ENCODE results near the gene ZFR2.
A peak's percentile ranks its signal among the peaks of the same experiment; 100 is the strongest.

ZFR2 gene

DNA sequence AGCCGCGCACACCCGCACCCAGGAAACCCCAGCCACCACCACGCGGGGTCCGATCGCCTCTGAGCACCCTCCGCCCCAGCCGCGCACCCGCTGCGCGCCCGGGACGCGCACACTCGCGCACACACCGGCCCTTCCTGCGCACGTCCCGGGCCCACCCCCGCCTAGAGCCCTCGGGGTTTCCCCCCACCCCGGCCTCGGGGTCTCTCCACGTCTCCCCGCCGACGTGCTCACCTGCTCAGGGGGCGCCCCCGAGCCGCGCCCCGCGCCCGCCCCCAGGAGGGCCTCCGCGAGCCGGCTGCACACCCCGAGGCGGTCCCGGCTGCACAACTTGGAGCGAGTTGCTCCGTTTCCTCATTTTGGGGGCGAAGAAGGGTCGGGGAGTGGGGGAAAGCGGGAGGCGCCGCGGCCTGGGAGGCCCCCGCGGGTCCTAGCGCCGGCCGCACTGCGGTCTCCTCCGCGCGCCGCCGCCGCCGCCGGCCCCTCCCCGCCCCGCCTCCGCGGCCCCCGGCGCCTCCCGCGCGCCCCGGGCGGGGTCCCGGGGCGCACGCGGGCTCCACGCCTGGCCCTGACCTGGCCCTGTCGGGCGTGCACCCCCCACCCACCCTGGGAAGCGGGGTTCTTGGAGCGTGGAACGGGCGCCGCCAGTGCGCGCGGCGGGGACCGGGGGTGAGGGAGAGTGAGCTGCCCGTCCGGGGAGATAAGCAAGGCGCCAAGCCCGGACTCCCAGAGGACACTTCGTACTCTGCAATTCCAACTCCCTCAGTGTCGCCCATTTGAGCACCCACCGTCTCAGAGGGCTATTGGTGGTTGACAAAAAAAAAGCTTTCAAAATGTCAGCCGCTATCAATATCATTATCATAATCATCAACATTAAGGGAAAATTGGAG lies 82.7 kb downstream of the ZFR2 start, which contains the start of gene MATK:
Gene MATK, minus strand, starts transcription at position 444 of the 887 bp plus-strand sequence. CDS start 1,246 bp downstream, outside the sequence.
- peak in 1 of 2 donors; percentile 39 for DNase-seq

DNA sequence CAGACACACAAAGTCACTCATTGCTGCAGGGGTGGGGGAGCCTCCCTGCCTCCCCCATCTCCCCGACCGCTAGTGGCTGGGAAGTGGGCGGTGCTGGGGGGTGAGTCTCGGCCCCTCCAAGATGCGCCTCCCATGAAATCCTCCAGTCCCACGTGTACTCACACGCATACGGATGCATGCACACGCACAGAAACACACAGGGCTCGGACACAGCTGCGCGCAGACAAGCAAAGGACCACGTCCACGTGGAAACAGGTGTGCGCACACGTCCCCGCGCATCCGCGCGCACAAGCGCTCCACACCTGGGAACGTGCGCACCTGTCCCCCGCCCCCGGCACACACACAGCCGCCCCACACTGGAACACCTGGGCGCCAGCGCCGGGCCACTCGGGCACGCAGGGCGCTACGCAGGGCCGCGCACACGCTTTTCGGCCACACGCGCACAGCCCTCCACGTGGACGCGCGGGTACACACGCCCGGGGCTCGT lies 83.3 kb downstream of the ZFR2 start:
- DNase-seq, result peak in 1 of 2 donors; percentile 15

DNA sequence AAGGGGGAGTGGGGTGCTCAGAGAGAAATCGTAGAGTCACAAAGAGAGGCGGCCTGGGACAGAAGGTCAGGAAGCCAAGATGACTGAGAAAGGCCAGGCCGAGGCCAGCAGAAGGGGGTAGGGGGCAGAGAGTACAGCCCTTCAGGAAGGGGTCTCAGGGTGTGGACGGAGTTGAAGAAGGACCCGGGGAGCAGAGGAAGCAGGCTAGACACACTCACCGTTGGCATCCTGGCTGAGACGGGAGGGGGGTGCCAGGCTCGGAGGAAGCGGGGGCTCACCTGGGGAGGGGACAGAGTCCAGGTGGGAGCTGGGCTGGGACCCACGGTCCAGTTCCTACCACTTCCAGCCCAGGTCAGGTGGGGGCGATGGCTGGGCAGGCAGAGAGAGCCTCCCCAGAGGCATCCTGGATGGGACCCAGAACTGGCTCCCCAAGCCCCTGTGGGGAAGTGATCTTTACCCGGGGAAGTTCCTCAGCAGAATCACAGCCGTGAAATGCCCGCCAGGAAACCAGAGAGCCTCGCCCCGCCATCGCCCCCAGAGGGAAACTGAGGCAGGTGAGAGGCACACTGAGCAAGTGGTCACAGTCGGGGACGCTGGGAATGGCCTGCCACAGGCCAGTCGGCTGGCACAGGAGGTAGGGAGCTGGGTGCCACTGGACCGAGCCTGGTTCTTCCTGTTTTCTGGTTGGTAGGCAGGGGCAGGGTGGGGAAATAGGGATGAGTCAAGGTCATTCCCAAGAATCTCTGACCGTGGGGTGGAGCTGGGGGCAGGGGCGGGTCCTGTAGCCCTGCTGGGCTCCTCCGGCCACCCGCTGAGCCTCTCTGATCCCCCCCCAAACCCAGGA lies 84.0 kb downstream of the ZFR2 start:
- DNase-seq, result no peak

GRCh38 chr19:3783660-3784584 lies 84.9 kb downstream of the ZFR2 start:
- peak; percentile 51 to 61 for DNase-seq

GRCh38 chr19:3782903-3783302 lies 85.9 kb downstream of the ZFR2 start:
- DNase-seq, result no peak

GRCh38 chr19:3782330-3782729 lies 86.5 kb downstream of the ZFR2 start:
- no peak for DNase-seq

- DNase-seq, result no peak
Measured at GRCh38 chr19:3781603-3782002, 87.2 kb downstream of the ZFR2 start.

- no peak for DNase-seq
Measured at GRCh38 chr19:3780786-3781304, 88.0 kb downstream of the ZFR2 start.

DNA sequence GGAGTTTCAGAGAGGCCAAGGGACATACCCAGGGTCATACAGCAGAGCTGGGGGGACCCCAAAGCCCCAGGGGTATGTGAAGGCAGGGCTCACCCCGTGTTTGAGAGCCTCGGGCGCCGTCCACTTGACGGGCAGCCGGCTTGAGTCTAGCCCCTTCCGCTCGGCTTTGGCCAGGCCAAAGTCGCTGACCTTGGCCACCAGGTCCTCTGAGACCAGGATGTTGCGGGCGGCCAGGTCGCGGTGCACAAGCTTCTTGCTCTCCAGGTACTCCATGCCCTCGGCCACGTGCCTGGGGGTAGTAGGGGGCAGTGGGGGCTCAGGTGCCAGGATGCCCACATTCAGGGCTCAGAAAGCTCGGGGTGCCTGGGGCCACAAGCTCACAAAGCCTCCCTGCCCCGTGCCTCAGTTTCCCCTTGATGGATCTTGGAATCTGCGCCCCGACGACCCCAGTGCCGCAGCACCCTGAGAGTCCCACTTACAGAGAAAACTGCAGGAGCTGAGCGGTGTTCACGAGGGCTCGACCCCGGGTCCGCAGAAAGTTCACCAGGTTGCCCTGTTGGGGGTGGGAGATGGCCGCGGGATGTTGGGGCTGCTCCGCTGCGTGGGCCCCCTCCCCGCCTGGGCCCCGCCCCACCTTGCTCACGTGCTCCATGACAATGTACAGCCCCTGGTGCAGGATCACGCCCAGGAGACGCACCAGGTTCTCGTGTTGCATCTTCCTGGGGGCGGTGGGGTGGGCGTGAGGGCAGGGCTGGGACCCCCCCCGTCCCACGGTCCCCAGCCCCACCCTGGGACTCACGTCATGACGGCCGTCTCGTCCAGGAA lies 89.7 kb downstream of the ZFR2 start:
- no peak for DNase-seq

DNA sequence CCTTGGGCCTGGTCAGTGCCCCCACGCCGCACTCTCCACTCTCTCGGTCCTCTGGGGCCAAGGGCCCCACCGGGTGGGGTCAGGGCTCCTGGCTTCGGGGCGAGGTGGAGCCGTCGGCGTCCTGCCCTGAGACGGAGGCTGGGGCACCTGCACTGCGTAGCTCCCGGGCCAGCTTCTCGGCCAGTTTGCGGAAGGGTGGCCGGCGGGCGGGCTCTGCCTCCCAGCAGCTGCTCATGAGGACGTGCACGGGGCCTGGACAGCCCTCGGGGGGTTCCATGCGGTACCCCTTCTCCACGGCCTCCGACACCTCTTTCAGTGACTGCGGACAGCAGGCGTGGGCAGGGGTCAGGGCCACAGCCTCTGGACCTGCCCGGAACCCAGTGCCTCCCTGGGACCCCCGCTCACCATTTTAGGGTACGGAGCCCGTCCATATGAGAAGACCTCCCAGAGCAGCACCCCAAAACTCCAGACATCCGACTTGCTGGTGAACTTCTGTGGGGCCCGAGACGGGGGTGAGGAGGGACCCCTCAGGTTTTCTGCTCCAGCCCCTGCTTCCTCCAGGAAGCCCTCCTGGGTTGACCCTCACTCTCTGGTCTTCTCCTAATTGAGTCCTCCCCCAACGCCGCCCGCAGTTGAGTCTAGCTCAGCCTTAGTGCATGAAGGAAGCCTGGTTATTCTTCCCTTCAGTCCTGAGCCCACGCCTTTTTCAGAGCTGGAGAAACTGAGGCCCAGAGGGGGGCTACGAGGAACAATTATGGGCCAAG lies 90.6 kb downstream of the ZFR2 start:
- DNase-seq, result no peak

GRCh38 chr19:3776479-3777040 lies 92.3 kb downstream of the ZFR2 start:
- DNase-seq, result no peak

GRCh38 chr19:3775831-3776230 lies 93.0 kb downstream of the ZFR2 start:
- DNase-seq, result no peak

DNA sequence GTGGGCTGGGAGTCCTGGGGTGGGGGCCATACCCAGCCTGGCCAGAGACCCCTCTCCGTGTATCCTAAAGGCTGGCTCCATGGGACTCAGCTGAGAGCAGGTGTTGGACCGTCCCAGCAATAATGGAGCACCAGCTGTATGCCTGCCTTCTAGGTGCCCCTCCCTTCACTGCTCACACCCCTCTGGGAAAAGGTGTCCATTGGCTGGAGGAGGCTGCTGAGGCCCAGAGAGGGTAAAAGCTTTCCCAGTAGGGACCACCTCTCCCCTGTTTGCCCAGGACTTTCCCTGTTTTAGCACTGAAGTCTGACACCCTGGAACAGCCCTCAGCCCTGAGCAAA lies 93.5 kb downstream of the ZFR2 start:
- DNase-seq, result no peak

DNA sequence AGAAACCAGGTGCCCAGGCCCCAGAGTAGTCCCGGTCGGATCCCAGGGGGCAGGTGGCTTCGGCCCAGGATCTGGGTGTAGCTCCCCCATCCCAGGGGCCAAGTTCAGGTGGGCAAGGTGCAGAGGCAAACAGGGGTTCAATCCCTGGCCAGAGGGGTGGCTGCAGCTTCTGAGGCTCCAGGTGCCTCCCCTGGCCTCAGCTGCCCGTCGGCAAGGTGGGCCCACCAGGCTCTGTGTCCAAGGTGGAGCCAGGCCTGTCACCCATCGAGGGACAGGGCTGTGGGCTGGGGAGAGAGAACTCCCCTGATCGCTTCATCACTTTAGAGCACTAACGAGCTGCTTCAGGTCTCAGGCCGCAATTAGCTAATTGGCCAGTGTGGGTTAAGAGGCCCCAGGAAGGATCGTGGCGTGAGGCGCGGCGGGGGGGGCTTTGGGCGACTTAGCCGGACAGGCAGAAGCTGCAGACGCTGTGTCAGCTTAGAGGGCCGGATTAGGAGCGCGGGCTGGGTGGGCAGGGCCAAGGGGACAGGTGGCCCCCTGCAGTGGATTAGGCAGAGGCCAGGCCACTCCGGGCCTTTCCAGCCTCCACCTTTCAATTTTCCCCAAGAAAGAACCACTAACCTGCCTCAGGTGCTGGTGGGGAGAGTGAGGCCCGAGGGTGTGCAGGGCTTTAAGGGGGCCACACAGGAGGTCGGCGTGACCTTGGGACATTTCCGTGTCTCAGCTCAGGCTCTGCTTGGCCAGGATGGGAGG lies 94.0 kb downstream of the ZFR2 start:
- DNase-seq, result no peak

- no peak for DNase-seq
Measured at GRCh38 chr19:3773814-3774515, 94.9 kb downstream of the ZFR2 start.

DNA sequence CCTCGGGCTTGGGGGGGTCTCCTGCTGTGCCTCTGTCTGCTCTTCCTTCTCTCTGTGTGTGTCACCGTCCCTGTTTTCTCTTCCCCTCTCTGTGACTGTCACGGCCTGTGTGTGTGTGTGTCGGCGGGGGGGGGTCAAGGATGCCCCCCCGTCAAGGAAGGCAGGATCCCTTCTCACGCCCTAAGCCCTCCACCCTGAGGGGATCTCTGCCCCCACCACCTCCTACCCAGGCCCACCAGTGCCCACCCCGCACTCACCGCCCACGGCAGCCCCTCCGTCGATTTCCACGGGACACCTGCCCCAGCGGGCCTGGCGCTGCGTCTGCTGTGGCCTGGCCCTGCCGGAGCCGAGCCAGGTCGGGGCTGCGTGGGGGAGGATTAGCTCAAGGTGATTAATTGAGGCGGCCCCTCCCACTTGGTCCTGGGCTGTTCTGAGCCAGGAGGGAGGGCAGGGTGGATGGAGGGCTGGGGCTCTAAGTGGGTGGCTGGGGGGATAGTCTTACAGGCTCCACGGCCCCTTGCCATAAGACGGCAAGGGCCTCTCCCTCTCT lies 96.9 kb downstream of the ZFR2 start, which contains the start of gene RAX2:
Gene RAX2, minus strand, starts transcription at position 323 of the 550 bp plus-strand sequence. CDS start 486 bp downstream, outside the sequence.
- DNase-seq, result no peak

GRCh38 chr19:3771000-3771905 lies 97.6 kb downstream of the ZFR2 start:
- DNase-seq, result no peak
